ENCODE measurements around the gene MASP1.
A peak's percentile ranks its signal among the peaks of the same experiment; 100 is the strongest.

MASP1 gene, protein sequence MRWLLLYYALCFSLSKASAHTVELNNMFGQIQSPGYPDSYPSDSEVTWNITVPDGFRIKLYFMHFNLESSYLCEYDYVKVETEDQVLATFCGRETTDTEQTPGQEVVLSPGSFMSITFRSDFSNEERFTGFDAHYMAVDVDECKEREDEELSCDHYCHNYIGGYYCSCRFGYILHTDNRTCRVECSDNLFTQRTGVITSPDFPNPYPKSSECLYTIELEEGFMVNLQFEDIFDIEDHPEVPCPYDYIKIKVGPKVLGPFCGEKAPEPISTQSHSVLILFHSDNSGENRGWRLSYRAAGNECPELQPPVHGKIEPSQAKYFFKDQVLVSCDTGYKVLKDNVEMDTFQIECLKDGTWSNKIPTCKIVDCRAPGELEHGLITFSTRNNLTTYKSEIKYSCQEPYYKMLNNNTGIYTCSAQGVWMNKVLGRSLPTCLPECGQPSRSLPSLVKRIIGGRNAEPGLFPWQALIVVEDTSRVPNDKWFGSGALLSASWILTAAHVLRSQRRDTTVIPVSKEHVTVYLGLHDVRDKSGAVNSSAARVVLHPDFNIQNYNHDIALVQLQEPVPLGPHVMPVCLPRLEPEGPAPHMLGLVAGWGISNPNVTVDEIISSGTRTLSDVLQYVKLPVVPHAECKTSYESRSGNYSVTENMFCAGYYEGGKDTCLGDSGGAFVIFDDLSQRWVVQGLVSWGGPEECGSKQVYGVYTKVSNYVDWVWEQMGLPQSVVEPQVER

DNA sequence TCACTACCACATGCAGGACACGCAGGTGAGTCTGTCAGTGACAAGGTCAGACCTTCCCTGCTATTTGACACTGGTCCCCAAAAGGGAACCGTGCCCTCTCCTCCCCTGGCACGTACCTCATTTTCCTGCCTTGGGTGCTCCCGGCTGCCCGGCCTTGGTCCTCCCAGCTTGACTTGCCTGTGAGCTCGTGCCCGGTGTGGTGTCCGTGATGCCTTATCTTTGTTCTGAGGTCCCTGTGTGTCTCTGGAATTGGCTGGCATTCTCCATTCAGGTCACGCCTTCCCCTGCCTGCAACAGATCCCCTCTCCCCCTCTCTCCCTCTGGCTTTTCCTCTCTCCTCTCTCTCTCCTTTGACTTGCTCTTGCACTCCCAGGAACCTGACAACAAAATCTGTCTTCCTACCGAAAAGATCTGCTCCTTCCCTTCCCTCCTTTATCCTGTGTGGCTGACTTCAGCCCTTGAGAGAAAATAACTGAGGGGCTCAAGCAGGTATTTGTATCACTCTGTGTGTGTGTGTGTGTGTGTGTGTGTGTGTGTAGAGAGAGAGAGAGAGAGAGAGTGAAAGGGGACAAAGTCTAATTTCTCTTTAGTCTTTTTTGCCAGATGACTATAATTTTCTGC, at the start of gene MASP1:
TSS of gene MASP1 (minus strand) at position 226 of the 621 bp plus-strand sequence. CDS start at position 121, 105 bp downstream.
- DNase-seq (ENCODE audit: extremely low read depth, low read depth): no peak
- TF ChIP-seq, protein P1, sequence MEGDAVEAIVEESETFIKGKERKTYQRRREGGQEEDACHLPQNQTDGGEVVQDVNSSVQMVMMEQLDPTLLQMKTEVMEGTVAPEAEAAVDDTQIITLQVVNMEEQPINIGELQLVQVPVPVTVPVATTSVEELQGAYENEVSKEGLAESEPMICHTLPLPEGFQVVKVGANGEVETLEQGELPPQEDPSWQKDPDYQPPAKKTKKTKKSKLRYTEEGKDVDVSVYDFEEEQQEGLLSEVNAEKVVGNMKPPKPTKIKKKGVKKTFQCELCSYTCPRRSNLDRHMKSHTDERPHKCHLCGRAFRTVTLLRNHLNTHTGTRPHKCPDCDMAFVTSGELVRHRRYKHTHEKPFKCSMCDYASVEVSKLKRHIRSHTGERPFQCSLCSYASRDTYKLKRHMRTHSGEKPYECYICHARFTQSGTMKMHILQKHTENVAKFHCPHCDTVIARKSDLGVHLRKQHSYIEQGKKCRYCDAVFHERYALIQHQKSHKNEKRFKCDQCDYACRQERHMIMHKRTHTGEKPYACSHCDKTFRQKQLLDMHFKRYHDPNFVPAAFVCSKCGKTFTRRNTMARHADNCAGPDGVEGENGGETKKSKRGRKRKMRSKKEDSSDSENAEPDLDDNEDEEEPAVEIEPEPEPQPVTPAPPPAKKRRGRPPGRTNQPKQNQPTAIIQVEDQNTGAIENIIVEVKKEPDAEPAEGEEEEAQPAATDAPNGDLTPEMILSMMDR (IDR thresholded peaks at IDR 0.05; ENCODE audit: low read depth, low read length, missing control alignments): no peak
- H3K4me3 ChIP-seq (replicated peaks; ENCODE audit: low read depth, low read length): peak within 1 kb of the TSS; percentile 64

DNA sequence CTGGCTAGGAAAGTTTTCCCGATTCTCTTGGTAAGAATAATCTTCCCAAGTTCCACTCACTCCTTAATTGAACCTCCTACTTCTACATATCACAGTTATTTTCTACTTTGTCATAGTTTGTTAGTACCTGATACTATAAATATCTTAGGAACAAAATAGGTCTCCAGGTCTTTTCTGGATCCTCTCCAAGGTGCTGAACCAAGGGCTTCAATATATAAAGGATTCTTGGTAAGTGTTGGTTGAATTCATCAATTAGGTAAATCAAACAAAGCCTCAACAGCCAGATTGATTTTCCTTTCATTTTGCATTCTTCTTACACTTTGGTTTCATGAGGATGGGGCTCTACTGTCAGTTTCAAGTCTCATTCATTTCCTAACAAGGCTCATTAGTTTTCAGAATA, 49.0 kb upstream of the MASP1 start:
- no peak for DNase-seq (ENCODE audit: extremely low read depth, low read depth)
- H3K4me3 ChIP-seq (replicated peaks; ENCODE audit: low read depth, low read length): no peak overlapping the region
- TF ChIP-seq, protein P1 (IDR thresholded peaks at IDR 0.05; ENCODE audit: low read depth, low read length, missing control alignments): no peak

DNA sequence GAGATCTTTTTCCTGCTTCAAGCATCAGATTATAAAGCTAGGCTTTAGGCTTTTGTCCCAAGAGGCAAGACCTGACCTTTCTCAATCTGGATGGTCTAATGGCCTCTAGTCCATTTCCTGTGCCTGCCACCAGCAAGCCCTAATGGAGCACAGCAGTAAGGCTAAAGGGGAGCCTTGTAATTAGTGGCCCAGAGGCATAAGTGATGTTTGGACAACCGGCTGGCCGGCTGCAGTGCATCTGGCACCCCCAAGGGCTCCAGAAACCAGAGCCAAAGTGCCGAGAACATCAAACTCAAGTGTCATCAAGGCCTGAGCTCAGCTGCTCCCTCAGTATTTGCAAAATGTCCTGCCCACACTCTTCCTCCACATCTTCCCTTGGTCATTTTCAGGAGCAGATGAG, 44.8 kb upstream of the MASP1 start:
- no peak overlapping the region for H3K4me3 ChIP-seq (replicated peaks; ENCODE audit: low read depth, low read length)
- TF ChIP-seq, protein P1 (IDR thresholded peaks at IDR 0.05; ENCODE audit: low read depth, low read length, missing control alignments): no peak
- no peak for DNase-seq (ENCODE audit: extremely low read depth, low read depth)

DNA sequence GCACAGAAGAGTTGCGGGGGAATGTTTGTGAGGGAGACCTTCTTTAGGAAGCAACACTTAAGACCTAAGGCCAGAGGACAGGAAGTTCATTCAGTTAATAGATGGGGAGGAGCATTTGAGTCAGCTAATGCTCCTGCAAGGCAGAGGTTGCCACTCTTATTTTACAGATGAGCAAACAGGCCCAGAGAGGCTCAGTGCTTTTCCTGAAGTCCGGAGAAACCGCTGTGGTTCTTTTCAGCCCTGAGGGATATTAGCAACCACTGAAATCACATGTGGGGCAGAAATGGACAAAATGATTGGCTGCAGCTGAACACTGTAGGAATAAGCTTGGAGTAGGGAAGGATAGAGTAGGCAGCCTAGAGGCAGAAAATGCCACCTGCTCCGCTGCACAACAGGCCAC, 43.4 kb upstream of the MASP1 start:
- TF ChIP-seq, protein P1 (IDR thresholded peaks at IDR 0.05; ENCODE audit: low read depth, low read length, missing control alignments): no peak
- H3K4me3 ChIP-seq (replicated peaks; ENCODE audit: low read depth, low read length): no peak overlapping the region
- DNase-seq (ENCODE audit: extremely low read depth, low read depth): no peak

DNA sequence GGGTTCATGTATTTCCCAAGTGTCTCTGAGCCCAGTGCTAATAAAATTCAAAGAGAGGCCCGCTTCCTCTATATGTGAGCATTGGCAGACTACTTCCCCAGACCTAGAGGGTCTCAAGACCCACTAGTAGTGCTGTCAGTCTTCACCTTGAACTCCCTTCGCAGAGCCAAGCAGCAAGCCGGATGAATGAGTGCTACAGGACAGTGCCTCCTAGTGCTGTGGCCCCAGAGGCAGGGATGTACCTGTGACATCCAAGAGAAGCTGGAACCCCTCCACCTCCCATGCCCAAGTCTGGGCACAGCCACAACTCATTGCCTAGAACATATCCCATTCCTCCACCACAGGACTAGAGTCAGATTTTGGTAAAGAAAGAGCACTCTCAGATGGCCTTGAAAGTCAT, 37.2 kb upstream of the MASP1 start:
- TF ChIP-seq, protein P1 (IDR thresholded peaks at IDR 0.05; ENCODE audit: low read depth, low read length, missing control alignments): no peak
- no peak overlapping the region for H3K4me3 ChIP-seq (replicated peaks; ENCODE audit: low read depth, low read length)
- DNase-seq (ENCODE audit: extremely low read depth, low read depth): no peak

DNA sequence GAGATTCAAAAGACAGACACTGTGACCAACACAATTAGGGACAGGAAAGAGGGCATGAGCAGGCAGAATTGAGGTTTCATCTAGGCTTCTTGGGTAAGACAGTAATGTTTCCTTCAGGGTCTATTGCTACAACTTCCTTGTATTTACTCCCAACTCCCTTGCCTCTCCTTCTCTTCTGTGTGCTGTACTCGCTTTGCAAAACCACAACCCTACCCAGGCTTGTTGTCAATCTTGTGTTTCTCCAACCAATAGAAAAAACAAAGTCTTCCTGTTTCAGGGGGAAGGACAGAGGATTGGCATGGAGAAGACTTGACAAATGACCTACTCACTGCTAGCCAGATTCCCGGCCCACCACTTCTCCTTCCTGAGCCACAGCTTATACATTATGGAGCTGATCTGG, 36.3 kb upstream of the MASP1 start:
- no peak overlapping the region for H3K4me3 ChIP-seq (replicated peaks; ENCODE audit: low read depth, low read length)
- TF ChIP-seq, protein P1 (IDR thresholded peaks at IDR 0.05; ENCODE audit: low read depth, low read length, missing control alignments): no peak
- DNase-seq (ENCODE audit: extremely low read depth, low read depth): no peak

Measured in HFF-Myc (cell line).